GM18526 (cell line): Measurements from ENCODE around the gene PNPLA5.

Source experiments
- POLR2A ChIP-seq: IDR thresholded peaks from 3 replicates; pipeline ENCODE4 v1.6.1; 2011; ENCODE audit not compliant: insufficient read length; ENCODE audit errors: extremely low read depth

PNPLA5 gene

GRCh38 chr22:43917521-43917920 is 25.7 kb upstream of the PNPLA5 start:
- TF ChIP-seq POLR2A, result no peak

GRCh38 chr22:43911351-43911750 is 19.5 kb upstream of the PNPLA5 start:
- TF ChIP-seq POLR2A, result no peak

GRCh38 chr22:43910178-43910695 is 18.4 kb upstream of the PNPLA5 start:
- no peak for TF ChIP-seq POLR2A

DNA sequence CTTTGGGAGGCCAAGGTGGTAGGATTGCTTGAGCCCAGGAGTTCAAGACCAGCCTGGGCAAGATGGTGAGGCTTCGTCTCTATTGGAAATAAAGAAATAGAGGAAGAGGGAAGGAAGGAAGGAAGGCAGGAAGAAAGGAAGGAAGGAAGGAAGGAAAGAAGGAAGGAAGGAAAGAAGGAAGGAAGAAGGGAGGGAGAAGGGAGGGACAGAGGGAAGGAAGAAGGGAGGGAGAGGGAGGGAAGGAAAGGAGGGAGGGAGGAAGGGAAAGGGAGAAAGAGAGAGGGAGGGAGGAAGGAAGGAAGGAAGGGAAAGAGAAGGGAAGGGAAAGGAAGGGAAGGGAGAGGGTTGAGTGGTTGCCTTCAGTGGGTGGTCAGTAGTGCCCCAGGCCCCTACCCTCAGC is 17.9 kb upstream of the PNPLA5 start:
- no peak for TF ChIP-seq POLR2A

- no peak for TF ChIP-seq POLR2A
Measured at GRCh38 chr22:43905681-43906080, 13.9 kb upstream of the PNPLA5 start.

GRCh38 chr22:43901976-43902643 is 10.3 kb upstream of the PNPLA5 start:
- TF ChIP-seq POLR2A, result no peak

DNA sequence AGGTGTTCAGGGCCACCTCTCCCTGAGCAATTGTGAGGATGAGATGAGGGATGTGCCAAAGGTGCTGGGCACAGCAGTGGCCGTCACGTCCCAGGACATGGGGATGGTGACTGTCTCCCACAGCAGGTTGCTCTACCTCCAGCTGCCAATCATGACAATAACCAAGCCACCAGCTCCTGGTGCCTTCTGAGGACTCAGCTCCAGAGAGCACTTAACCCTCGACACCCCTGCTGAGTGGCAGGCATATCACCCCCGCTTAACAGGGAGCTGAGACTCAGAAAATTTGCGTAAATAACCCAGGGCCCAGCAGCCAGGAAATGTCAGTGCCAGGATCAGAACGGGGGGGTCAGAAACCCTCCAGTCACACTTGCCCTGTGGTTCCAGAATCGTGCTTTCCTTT is 8.4 kb upstream of the PNPLA5 start:
- no peak for TF ChIP-seq POLR2A

DNA sequence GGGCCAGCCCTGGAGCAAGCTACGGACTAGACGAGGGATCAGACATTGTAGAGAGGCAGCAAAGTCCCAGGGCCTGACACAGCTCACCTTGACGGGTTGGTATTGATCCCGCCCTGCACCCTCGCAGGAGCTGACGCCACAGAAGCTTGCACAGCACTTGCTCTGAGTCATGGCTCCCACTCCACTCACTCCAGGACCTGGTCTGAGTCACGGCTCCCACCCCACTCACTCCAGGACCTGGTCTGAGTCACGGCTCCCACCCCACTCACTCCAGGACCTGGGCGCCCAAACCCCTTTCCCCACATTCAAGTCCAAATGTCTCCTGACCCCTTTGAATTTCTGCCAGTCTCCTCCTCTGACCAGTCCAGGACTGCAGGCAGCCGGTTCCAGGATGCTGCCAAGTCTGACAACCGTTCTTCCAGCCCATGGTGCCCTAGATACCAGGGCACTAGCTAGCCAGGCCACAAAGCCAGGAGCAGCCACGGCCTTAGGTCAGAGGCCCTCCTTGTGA is 6.0 kb upstream of the PNPLA5 start:
- TF ChIP-seq POLR2A, result no peak

DNA sequence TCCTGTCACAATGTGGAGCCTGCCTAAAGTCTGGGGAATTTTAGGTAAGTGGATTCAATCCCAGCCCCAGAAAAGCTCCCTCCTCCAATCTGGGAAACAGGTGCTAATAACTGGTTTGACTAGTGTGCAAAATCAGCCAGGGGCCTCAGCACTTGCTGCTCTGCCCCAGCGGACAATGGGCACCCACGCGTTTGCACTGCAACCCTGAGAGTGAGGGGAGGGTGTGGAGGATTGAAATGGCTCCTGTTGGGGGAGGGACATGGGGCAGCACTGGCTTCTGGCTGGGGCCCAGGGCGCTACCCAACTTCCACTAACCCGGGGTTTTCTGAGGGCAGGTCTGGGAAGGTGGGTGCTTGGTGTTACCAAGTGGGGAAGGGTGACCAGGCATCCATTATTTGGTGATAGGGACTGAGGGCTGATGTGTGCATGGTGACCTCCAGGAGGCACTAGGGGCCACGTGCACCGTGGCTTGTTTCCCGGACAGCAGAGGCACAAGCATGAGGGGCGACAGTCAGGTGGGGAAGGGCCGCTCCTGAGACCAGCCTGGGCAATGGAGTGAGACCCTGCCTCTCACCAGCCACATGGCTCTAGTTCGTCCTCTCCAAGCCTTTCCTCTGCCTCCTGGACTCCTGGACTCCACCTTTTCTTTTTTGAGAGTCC is 4.3 kb upstream of the PNPLA5 start:
- TF ChIP-seq POLR2A, result no peak

GRCh38 chr22:43894122-43894521 is 2.3 kb upstream of the PNPLA5 start:
- TF ChIP-seq POLR2A, result no peak

GRCh38 chr22:43893266-43893665 is 1.5 kb upstream of the PNPLA5 start:
- TF ChIP-seq POLR2A, result no peak

DNA sequence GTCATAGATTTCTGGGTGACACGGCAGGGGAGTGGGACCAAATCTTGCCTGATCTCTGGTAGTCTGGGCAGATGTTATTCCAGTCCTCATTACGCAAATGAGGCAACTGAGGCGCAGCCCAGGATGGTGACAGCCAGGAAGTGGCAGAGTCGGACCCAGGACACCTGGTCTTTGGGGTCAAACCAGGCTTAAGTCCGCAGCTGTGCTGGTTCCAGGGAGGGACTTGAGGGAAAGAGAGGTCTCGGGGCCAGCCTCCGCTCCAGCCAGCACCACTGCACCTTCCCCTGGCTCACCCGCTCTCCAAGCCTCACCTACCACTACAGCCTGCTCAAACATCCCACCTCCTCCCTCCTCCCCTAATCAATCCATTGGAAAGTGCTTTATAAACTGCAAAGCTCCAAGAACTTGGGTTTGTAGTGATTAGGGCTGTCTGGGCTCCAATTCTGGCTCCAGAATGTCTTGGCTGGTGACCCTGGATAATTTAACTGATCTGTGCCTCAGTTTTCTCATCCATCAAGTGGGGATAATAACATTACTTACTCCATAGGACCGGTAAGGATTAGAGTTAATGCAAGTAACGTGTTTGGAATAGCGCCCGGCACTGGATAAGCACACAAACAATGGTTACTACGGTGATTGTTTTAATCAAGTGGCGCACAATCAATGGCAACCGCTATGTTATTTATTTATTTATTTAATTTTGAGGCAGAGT is 526 bp upstream of the PNPLA5 start:
- TF ChIP-seq POLR2A, result no peak

DNA sequence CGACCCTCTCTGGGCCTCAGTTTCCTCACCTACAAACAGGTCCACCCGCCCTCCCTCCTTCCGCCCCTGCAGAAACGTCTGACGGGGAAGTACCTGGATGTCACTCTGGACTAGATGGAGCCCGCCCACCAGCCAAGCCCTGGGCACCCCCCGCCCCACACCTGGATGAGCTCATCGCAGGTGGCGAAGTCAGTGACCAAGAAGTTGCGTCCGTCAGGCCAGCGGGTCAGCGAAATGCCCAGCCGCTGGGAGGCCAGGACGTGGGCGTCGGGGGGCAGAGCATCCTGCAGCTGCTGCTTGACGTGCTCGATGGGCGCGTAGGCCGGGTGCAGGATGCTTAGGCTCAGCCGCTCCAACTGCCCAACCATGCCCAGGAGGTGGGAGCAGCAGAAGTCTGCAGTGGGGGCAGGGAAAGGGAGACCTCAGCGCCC is 897 bp downstream of the PNPLA5 start:
- no peak for TF ChIP-seq POLR2A

- TF ChIP-seq POLR2A, result no peak
Measured at GRCh38 chr22:43889860-43890253, 2.0 kb downstream of the PNPLA5 start.

DNA sequence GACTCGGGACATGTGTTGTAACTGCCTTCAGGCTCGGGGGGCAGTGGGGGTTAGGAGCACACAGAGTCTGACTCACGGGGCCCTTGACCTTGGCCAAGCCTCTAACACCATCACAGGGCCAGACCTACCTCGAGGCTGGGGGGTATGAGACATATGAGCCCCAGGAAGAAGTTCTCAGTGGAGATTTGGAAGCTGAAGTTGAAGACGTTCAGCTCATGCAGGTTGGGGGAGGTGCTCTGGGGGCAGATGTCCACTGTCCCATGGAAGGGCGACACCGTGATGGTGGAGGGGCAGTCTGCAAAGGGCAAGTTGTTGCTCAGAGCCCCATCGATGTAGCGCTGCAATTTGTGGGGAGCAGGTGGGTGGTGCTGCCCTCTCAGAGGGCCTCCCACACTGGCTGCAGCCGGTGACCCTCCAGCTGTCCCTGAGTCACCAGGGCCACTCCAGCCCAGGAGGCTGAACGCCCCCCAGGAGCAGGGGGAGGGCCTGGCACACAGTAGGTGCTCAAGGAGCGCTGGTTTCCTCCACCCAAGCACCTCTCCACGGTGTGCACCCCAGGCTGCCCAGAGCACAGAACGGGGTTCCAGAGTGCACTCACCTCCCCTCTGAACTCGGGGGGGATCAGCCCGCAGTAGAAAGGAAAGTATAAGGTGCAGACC is 2.5 kb downstream of the PNPLA5 start:
- no peak for TF ChIP-seq POLR2A

GRCh38 chr22:43888740-43889139 is 3.1 kb downstream of the PNPLA5 start:
- TF ChIP-seq POLR2A, result no peak

GRCh38 chr22:43887391-43887790 is 4.4 kb downstream of the PNPLA5 start:
- no peak for TF ChIP-seq POLR2A
